ENCODE measurements around the gene CCDC57.

- TF ChIP-seq CTCF (conservative IDR thresholded peaks at IDR 0.05; ENCODE audit: low read depth, low read length) (no peak), EZH2phosphoT487 (IDR thresholded peaks at IDR 0.05; ENCODE audit: borderline replicate concordance, low read length) (no peak)
Observed at GRCh38 chr17:82198092-82198491, 14.6 kb downstream of the CCDC57 start.
